ENCODE measurements around the gene GIMAP6.
"Not testable (repeated sequence)": the region's sequence is repeated elsewhere in the genome, so short reads cannot be mapped to it uniquely, and the experiment has no call there.

The GIMAP6 gene

DNA sequence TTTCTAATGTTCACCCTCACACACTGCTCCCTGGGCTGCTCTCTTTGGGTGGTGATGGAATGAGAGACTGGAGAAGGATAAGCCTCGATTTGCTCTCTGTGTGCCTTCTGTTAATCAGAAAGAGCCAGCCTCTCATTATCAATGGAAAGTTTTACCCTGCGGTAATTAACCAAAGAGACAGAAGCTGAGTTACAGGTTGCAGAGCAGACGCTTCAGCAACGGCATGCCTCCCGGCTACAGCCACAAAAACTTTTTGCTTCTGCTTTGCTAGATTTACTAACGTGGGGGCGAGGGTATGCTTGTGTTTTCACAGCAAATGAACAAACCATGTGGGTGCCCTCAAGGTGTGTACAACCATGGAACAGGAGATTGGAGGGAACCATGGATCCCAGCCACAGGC lies 47.0 kb downstream of the GIMAP6 start:
- no peak for DNase-seq (ENCODE audit: low spot score)

DNA sequence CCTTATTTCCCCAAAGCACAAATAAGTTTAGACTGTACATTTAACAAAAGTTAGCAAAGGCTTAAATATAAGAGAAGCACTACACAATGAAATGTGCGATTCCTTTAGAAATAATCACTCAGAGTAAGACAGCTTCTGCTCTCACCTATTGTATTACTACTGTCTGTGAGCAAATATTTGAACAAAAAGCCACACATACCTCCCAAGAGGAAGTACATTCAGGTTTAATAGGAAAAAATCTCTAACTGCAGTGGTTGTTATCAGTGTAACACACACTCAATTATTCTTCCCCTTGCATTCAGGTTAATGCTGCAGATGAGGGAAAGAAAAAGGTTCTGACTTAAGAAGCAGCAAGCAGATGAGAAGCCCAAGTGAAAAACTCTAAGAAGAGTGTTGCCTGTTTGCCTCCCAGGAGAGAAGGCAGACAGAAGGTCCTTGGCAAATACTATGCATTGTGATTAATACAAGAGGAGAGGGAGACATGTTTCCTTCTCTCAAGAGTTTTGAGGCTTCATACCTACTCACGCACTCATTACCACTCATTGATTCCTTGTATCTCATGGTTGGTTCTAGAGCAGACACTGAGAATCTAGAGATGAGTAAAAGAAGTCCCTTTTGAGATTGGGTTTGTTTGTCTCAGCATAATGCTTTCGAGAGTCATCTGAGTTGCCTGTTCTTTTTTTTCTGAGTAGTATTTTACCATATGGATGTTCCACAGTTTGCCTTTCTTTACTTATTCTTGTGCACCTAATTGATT lies 51.4 kb downstream of the GIMAP6 start:
- DNase-seq (ENCODE audit: low spot score) = no peak

DNA sequence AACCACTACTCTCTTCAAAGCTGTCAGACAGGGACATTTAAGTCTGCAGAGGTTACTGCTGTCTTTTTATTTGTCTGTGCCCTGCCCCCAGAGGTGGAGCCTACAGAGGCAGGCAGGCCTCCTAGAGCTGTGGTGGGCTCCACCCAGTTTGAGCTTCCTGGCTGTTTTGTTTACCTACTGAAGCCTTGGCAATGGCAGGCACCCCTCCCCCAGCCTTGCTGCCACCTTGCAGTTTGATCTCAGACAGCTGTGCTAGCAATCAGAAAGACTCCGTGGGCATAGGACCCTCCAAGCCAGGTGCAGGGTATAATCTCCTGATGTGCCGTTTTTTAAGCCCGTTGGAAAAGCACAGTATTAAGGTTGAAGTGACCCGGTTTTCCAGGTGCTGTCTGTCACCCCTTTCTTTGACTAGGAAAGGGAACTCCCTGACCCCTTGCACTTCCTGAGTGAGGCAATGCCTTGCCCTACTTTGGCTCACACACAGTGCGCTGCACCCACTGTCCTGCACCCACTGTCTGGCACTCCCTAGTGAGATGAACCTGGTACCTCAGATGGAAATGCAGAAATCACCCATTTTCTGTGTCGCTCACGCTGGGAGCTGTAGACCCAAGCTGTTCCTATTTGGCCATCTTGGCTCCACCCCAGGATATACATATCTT lies 52.1 kb downstream of the GIMAP6 start:
- DNase-seq (ENCODE audit: low spot score) = not testable (repeated sequence)

Data from hepatic stellate cell (primary cell).